HG03342 (cell line): Measurements from ENCODE around the gene CASQ1.

Source experiments
- ATAC-seq: cut with Tn5 transposase; IDR thresholded peaks from one replicate; pipeline ENCODE4 v1.9.1; 2021; ENCODE audit warnings: mild to moderate bottlenecking, moderate library complexity; ENCODE audit not compliant: unreplicated experiment

Gene CASQ1

DNA sequence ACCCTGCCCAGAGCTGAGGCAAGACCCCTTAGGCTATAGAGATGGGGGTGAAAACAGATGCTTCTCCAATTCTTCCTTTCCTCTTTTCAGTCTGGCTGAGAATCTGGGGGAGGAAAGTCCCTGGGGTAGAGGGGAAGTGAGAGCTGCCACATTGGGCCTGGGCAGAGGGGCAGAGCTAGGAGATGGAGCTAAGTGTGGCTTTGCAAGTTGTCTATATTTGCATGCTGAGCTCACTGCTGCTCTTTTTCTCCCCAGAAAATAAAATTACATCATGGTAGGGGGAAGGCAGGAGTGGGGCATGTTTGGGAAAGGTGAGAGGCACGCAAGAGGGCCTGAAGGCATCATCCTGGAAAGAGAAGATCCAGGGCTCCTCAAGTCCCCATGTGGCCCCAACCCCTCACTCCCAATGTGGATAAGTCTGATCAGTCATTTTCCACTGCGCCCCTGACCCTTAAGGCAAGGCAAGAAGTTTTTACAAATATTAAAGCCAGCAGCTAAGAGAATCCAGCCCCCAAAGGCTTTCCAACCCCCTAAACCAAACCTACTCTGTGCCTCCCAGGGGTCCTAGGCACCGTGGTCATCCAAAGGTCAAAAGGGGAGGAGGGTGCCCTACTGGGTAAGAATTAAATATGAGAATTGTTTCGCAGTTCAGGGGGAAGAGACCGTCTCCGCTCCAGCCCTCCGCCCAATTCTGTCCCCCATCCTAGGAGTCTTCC is 14.3 kb downstream of the CASQ1 start:
- peak; percentile 58 for ATAC-seq

DNA sequence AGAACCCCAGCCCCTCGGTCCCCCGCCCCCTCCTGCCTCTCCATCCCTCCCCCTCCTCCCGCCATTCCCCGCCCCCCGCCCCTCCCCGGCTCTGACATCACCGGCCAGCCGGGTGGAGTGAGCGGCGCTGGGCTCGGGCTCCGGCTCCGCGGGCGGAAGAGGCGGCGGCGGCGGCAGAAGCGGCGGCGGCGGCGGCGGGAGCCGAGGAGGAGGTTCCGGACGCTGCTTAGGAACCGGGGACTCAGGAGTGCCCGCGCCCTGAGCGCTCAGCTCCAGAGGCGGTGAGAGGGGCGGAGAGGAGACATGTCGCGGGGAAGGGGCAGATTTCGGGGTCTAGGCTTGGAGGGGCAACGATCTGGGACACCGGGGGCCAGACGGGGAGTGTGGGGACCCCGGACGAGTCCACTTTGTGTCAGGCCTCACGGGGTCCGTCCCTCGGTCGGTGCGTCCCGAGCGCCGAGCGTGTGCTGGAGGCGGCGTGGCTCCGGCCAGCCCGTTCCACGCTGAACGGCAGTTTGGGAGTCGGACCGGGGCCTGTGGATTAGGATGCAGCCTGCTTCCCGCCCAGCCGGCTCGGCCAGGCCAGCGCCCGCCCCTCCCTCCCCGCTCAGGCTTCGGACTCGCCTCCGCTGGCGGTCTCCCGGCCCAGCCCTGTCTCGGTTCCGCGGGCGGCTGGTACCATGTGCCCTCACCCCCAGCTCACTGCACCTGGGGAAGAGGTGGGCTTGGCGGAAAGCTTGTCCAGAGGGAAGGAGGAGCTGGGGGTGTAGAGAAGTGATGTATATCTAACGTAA is 15.1 kb downstream of the CASQ1 start, which contains the start of gene PEA15:
PEA15 (plus strand) TSS at position 143 of the 794 bp plus-strand sequence. CDS start 6,161 bp downstream, outside the sequence.
- ATAC-seq, result no peak

DNA sequence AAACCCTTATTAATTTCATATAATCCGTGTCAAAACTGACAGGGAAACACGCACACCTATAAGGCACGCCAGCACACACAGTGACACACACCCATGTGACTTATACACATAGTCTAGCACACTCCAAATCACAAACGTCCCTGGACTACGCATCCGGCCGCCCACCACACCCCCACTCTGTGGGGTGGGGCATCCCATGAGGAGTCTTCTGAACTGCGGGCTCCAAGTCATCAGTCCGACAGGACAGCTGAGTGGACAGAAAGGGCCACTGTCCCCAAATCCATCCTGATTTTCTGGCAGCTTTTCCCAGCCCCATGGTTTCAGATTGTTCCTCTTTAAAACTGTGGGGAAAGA is 15.6 kb downstream of the CASQ1 start:
- no peak for ATAC-seq

DNA sequence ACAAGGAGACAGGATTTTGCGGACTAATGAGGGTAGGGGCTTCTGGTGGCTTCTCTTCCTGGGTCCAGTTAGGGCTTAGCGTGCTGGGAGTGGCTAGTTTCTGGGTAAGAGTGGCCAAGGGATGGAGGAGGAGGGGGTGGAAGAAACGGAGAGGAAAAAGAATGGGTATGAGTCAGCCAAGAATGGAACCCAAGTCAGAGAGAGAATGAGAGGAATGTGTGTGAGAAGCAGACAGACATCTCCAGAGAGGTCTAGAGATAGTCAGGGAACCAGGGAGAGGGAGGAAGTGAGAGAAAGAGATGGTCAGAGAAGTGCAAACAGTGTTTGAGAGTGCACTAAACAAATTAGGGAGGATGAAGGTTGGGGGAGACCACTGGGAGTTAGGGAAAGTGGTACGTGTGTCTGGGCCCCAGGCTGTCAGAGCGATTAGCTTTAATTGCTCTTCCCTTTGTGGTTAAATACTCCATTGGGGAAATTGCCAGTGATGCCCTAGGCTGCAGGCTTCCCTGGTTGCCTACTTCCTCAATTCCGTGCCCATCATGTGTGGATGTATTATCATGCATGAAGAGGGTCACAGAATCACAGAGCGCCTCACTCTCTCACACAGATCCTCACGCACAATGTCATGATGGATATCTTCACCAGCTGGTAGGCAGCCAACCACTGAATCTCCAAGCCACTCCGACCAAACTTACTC is 16.2 kb downstream of the CASQ1 start:
- no peak for ATAC-seq

DNA sequence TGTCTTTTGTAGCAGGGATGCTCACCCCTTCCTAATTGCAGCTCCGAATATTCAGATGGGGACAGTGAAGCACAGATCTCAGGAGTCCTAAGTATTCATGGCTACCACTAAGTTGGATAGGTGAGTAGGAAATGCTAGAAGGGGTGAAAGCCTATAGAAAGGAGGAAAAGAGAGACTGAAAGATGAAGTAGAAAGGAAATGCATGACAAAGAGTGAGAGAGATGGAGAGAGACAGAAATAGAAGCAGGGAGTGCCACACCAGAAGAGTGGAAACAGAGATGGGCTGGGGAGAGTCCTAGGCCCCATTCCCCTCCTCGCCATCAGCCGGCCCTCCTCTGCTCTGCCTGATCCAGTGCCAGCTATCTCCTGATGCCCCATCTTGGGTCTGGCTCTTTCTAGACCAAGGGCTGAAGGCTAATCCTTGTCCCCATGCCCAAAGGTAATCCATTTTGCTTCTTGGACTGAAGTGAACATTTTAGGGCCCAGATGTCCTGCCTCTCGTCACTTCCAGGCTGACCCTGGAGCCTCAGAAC is 16.8 kb downstream of the CASQ1 start:
- no peak for ATAC-seq

DNA sequence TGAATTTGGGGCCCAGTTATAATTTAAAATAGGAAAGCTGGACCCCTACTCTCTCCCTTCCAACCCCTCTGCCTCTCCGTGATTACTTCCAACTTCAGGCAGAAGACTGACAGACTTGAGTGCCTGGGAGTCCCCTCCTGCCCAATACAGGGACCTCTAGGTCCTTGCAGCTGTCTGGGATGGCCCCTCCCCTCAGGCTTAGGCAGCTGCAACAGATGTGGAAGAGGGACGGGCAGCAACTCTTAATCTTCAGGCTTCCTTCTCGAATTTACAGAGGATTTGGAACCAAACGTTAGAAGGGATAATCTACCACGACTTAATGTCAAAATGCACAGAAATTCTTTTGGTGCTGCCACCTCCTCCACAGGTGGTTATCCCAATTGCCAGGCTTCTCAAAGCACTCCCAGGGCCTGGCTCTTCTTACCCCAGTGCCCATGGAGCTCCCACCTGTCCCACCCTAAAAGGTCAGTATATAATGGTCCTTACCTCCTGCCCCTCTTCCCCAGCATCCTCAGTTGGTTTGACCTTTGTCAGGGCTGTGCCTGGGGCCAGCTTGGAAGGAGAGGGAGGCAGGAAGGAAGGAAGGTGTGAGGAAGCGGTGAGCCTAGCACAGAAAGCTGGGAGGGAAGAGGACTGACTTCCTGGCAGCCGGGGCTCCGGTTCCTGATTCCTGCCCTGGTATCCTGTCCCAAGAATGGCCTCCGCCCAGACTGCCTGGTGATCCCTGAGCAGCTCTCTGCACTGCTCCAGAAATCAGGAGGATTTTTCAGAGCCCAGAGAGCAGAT is 17.6 kb downstream of the CASQ1 start:
- ATAC-seq, result no peak

DNA sequence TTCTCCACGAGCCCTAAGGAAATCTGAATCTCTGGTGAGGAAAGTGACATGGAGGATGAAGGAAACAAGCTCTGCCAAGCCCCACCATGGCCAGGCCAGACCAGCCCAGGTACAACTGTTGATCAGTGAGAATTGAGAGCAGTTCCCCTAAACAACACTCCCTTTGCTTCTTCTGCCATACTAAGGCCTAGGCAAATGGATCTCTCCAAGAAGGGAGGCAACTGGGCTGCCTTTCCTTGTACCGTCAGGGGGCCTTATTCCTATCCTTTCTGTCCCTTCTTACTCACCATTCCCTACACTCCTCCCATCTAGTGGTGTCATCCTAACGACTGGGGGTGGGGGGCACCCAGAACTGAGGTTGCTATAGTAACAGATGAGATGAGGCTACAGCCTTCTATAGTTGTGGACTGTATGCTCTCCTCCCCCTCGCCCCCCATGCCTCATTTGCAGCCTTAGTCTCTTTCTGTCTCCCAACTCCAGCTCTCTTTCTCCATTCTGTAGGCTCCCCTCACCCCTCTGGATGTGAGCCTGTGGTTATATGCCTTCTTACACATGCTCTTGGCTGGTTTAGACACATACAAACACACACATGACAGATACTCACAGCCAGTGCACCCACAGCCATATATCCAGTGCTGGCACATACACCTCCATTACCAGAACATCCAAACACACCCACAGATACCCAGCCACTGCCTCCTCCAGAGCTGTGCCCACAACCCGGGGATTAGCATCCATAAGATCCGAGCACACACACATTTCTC is 18.4 kb downstream of the CASQ1 start:
- no peak for ATAC-seq

DNA sequence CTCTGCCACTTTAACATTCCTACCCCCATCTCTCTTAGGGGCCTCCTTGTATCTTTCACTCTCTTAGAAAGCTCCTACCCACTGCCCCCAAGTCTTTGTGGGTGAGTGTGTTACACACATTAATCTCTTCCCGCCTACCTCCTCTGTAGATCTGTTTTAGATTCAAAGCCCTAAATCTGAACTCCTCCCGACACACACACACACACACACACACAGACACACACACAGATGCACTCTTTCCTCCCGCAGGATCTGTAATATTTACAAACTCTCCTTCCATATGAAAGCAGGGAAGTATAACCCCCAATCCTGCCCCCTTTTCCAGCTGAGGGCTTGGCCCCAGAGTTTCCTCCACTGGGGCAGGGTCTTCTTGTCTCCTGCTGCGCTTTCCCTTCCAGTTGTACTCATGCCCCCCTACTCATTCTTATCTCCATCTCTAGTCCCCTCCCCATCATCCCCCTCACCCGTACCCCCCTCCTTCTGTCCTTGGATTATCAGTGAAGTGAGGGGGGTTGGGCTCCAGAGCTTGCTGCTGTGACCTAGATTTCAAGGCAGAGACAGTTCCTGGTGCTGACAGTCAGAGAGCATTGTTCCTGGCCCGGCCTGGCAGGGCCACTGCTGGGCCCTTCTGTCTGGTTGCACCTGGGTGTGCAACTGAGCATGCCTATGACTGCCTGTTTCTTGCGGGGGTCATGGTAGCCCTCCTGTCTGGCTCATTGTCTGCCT is 19.1 kb downstream of the CASQ1 start:
- no peak for ATAC-seq

DNA sequence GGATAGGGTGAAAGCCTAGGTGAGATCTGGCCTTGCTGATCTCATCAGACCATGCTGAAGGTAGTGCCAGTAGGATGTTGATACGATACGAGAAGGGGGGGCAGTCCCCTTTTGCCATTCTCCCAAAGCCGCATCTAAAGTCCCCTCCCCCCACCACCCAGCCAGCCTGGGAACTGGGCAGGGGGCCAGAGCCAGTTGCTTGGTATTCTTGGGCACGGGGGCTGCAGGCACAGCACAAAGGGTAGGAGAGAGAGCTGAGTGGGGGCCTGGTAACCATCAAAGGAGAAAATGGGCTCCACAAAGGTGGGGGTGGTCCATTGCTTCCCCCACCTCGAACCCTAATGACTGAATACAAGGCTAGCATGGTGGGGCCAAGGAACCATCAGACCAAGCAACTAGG is 20.2 kb downstream of the CASQ1 start:
- no peak for ATAC-seq

DNA sequence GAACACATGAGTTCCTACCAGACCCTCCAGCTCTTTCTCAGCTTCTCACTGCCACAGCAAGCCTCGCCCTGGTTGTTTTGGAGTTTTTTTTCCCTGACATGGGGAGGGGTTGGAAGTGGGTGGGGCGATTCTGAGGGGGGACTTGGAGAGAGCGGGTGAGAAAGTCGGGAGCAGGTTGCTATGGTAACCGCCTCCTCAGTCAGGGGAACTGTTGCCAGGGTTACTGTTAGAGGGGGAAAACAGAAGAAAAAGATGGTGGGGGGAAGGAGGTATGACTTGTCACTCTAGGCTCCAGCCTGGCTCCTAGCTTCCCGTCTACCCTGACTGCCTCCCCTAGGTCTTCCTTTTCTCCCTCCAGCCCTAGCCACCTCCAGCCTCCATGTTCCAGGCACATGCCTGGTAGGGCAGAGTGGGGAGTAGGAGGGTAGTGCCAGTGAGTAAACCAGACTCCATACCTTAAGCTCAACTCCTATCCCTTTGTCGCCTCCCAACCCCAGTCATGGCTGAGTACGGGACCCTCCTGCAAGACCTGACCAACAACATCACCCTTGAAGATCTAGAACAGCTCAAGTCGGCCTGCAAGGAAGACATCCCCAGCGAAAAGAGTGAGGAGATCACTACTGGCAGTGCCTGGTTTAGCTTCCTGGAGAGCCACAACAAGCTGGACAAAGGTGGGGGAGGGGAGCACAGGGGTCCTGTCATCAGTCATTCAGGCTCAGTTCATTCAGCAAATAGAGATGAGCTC is 20.8 kb downstream of the CASQ1 start:
- no peak for ATAC-seq

DNA sequence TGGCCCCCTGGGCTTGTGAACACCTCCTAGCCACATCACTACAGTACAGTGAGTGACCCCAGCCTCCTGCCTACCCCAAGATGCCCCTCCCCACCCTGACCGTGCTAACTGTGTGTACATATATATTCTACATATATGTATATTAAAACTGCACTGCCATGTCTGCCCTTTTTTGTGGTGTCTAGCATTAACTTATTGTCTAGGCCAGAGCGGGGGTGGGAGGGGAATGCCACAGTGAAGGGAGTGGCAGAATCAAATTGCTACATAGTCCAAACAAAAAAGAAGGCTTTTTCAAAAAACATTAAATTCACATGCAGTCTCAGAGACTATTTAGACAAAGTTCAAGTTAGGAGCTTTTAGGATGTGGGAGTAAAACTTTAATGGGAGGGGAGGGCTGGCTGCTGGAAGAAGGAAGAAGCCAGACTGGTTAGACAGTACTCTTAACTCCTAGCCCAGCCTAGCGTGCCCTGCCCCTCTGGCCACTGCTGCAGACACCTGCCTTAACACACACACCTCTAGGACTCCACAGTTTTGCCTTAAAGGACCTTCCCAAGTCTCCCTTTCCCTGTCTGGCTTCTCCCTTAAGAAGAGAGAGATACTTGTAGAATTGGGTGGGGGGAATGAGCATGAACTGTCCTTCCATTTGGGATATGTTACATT is 24.2 kb downstream of the CASQ1 start:
- ATAC-seq, result no peak

DNA sequence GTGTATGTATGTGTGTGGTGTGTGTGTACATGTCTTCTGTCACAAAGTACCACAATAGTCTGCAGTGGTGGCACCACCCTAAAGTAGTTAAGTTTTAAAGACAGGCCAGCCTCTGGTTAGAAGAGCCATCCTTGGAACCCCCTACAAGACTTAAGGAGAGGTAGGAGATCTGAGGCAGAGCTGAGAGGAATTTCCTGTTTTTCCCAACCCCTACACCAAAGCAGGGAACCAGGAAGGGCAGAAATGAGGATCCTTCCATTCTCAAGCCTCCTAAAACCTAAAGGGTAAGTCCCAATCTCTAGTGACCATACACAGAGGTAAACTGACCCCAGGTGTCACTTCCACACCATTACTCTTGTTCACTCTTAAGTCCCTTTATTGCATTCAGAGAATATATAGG is 25.9 kb downstream of the CASQ1 start:
- ATAC-seq, result no peak

DNA sequence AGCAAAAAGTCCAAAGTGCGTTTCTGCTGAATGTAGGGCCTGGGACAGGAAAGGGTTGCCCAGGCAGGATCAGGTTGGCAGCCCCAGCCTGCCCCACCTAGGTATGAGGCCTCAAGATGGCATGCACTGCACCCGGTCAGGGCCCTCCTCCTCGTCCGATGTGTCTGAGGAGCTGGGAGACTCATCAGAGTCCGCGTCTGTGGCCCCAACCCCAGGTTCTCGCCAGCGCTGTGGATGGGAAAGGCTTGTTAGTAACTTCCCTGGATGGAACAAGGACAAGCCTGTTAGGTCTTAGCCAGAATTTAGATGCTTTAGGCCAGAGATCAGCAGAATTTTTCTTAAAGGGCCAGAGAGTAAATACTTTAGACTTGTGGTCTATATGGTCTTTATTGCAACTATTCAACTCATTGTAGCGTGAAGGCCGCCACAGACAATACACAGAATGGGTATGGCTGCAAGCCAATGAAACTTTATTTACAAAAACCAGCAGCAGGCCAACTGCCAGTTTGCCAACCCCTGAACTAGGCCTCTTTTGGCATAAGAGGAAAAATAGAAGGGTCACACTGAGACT is 27.2 kb downstream of the CASQ1 start:
- no peak for ATAC-seq

DNA sequence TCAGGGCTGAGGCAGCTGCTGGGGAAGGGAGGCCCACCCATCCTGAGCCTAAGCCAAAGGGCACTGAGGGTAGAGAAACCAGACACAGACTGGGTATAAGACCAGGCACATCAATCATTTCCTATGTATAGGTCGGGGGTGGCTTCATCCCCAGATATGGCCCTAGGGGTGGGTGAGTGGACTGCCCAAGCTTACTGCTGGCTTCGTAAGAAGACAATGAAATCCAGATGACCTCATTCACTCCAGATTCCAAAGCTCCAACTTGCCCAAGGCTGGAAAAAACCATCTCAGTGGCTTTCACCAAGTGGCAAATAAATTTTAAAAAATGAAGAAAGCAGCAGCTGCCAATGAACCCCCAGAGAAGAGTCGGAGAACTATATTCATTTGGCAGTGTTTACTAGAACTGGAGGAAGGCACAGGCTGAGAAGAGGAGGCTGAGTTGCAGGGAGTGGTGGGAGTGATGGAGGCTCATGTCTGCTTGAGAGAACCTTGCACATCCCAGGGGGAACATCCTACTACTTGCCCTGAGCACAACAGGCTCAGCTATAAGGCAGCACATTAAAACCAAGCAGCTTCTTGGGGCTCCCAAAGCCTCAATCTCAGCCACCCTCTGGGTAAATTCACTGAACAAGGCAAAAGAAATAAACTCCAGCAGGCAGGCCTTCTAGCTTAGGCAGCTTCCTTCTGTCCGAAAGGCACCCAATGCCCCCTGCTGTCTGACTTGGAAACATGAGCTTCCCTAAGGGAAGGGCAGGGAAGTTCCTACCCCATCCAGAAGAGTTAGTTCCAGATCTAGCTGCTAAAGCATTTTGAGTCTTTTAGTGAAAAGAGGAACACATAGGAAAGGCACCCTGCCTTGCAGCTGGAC is 28.9 kb downstream of the CASQ1 start:
- ATAC-seq, result no peak

DNA sequence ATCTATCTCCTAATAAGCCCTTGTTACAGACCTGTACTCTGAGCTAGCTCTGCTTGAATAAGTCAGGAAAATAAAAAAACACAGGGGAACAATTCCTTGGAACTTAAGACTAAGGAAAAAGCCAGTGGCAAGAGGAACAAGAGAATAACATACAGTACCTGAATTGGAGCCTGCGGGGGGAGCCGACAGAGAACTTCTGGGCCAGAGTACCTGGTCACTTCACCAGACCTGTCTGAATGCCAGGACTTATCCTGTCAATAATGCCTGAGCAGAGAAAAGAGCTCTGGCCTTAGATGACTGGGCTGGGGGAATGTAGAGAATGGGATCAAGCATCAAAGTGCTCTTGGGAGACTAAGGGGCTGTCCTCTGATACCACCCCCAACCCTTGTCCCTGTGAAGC is 29.9 kb downstream of the CASQ1 start:
- ATAC-seq, result no peak

DNA sequence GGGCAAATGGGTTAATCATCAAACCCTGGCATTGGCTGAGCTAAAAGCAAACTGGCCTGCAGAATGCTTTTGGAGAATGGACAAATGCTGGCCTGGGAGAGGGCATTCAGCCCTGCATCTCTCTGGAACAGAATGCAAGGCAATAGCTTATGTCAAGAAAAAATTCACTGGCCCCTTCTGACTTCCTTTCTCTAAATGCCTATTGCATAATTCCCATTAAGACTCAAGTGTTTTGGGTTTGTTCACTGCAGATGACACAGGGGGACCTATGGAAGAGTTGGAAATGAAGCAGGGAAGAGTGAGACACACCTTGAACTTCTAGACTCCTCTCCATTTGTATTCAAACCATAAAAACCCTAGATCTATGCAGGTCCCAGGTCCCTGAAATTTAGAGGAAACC is 30.7 kb downstream of the CASQ1 start:
- ATAC-seq, result no peak

DNA sequence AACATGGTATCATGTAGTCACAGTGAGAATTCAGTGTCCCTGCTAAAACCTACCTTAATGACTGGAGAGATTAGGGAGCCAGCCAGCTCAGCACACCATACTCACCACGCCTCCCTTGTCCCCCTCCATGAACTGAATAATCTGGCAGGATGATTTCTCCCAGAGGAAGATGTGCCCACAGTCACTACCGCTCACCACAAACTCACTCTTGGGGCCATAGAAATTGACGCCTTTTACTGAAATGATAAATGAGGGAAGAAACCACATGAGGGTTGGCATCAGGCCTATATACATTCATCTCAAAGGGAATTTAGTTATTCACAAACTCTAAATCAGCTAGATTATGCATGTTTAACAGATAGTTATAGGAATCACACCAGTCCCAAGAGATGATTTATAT is 32.2 kb downstream of the CASQ1 start:
- no peak for ATAC-seq
